Tibial nerve (tissue), 4 donors: Measurements from ENCODE around the gene PSME3IP1. TPM values are rescaled to one million over a fixed set of nuclear protein-coding genes. Genes with fewer than 3 reads are reported as not detected.

ENCODE experiments used
- DNase-seq, 2 donors: peaks; one replicate each; pipeline ENCODE4 v3.0.0-alpha.2; 2019; ENCODE audit warnings: low spot score in 2 of 2
- H3K27ac ChIP-seq, 4 donors: fragments of 200-600 bp; sonication (generic) in 3 of 4; one replicate each; pipeline ENCODE4 v1.5.1; 2017 to 2019; ENCODE audit warnings: mild to moderate bottlenecking in 1 of 4
- H3K27me3 ChIP-seq, 2 donors: fragments of 200-600 bp; sonication (generic) in 1 of 2; one replicate each; pipeline versions ENCODE4 v1.5.1 to v1.6.0; 2017 to 2019
- H3K36me3 ChIP-seq, 3 donors: fragments of 200-600 bp; sonication (generic); one replicate each; pipeline ENCODE4 v1.5.1; 2018 to 2019
- H3K4me1 ChIP-seq, 4 donors: fragments of 200-600 bp; sonication (generic) in 3 of 4; one replicate each; pipeline ENCODE4 v1.5.1; 2017 to 2019
- H3K4me3 ChIP-seq, 4 donors: fragments of 200-600 bp; sonication (generic) in 3 of 4; one replicate each; pipeline ENCODE4 v1.5.1; 2017 to 2019; ENCODE audit warnings: mild to moderate bottlenecking in 1 of 4, moderate library complexity in 1 of 4
- H3K9me3 ChIP-seq, 4 donors: fragments of 200-600 bp; sonication (generic) in 3 of 4; one replicate each; pipeline ENCODE4 v1.5.1; 2017 to 2019
- CTCF ChIP-seq, 5 experiments: fragments of 200-600 bp in 3 of 5; fragments of 450-650 bp in 2 of 5; sonication (generic) in 3 of 5; IDR thresholded peaks; one replicate each; pipeline ENCODE4 v1.5.1; 2016 to 2019; ENCODE audit warnings: antibody characterized with exemption in 5 of 5, mild to moderate bottlenecking in 3 of 5, moderate library complexity in 2 of 5
- EP300 ChIP-seq, 2 donors: sonication (generic); formaldehyde crosslinking; IDR thresholded peaks; one replicate each; pipeline ENCODE4 v1.6.1; 2017; ENCODE audit warnings: antibody characterized with exemption in 2 of 2, mild to moderate bottlenecking in 1 of 2
- POLR2A ChIP-seq, 2 donors: fragments of 450-650 bp; IDR thresholded peaks; one replicate each; pipeline ENCODE4 v1.6.1; 2017; ENCODE audit warnings: antibody characterized with exemption in 2 of 2, mild to moderate bottlenecking in 2 of 2, moderate library complexity in 2 of 2
- WGBS, 2 donors: methylation state at CpG; one replicate each; pipeline ENCODE4 v1.1.5; 2018; 5-methylcytosine and 5-hydroxymethylcytosine counted together
- total RNA-seq, 4 donors: library from RNA; depleted of rRNA; stranded (reverse); fragments of >200 nt; gene quantifications; one replicate each; pipeline ENCODE4 v1.1.0, GENCODE V29; 2016

Gene PSME3IP1
- total RNA-seq, 4 donors from 2014 or later = 58.4 to 100 (median 69.7) TPM

DNA sequence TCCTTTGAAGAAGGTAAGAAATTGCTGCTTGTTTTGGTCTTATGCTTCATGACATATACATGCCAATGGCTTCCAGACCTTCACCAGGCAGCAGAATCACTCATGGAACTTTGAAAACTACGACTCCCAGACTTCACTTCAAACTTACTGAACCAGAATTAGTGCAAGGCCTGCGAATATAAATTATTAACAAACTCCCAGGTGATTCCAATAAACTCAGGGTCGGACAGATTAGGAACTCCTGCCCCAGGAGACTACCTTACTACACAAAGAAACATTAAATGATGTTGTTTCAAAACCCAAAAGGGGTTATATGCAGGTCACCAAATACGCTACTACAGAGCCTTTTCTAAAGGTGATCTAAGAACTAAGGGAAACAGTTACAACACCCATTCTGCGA lies 20.4 kb downstream of the PSME3IP1 start:
- H3K4me1 ChIP-seq = peaks cover 0 to 36% (median 5%) of the 10 kb centered on the region in 4 donors
- 73 to 79% methylated on average over 5 of the region's 5 CpGs for WGBS, 2 donors
- no peak for DNase-seq
- no peak for TF ChIP-seq EP300 (IDR thresholded peaks at IDR 0.05)
- no peak for TF ChIP-seq CTCF (IDR thresholded peaks at IDR 0.05)
- no peak for TF ChIP-seq POLR2A (IDR thresholded peaks at IDR 0.05)
- no peaks in the 10 kb centered on the region for H3K27me3 ChIP-seq
- H3K27ac ChIP-seq = no peak overlapping the region
- H3K9me3 ChIP-seq = no peaks in the 10 kb centered on the region
- H3K36me3 ChIP-seq = peaks cover 0 to 62% (median 0%) of the 10 kb centered on the region in 3 donors
- no peak overlapping the region for H3K4me3 ChIP-seq

DNA sequence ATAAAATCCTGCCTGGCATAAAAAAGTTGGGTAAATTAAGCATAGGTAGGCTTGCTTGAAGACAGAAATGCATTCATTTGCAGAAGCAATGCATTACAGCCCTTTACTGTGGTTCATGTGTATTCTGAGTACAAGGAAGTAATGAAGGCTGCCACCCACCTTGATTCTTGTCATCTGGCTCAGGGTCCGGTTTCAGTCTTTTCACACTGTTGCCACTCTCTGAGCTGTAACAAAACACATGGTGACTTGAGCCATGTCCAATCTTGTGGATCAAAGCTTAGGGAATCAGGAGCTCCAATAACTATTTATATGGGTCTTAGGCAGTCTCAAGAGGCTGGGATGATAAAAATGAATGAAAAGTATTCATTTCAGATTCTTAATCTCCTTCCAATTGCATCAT lies 22.0 kb downstream of the PSME3IP1 start:
- Histone ChIP-seq H3K27me3 (no peaks in the 10 kb centered on the region), H3K36me3 (peaks cover 0 to 62% (median 0%) of the 10 kb centered on the region in 3 donors), H3K27ac (no peak overlapping the region), H3K9me3 (no peaks in the 10 kb centered on the region), H3K4me3 (no peak overlapping the region), H3K4me1 (peaks cover 0 to 36% (median 5%) of the 10 kb centered on the region in 4 donors)
- no peak for TF ChIP-seq CTCF (IDR thresholded peaks at IDR 0.05)
- TF ChIP-seq EP300 (IDR thresholded peaks at IDR 0.05) = no peak
- no peak for TF ChIP-seq POLR2A (IDR thresholded peaks at IDR 0.05)
- DNase-seq = no peak
- 48 to 62% methylated on average over 1 of the region's 1 CpG for WGBS, 2 donors

DNA sequence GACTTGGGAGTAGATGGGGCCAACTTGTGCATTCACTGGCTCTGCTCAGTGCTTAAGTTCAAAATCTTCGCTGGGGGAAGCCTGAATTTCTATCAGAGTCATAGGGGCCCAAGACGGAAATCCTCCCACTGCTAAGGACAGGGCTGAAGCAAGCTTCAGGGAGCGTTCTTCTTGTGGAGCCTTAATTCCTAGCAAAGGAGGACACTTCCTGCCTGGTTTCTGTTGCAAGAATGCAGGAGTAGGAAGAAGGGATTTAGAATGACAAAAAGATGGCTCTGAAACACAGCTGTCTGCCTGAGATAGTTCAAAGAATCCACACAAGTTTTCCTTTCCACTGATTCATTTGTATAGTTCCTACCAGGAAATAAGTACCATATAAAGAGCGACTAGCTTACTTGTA lies 26.4 kb downstream of the PSME3IP1 start:
- H3K4me1 ChIP-seq = peaks cover 0 to 3% (median 0%) of the 10 kb centered on the region in 4 donors
- DNase-seq = no peak
- H3K27me3 ChIP-seq = no peaks in the 10 kb centered on the region
- no peak overlapping the region for H3K27ac ChIP-seq
- TF ChIP-seq EP300 (IDR thresholded peaks at IDR 0.05) (no peak), POLR2A (IDR thresholded peaks at IDR 0.05) (no peak), CTCF (IDR thresholded peaks at IDR 0.05) (no peak)
- H3K9me3 ChIP-seq = no peaks in the 10 kb centered on the region
- peaks cover 0 to 84% (median 7%) of the 10 kb centered on the region in 3 donors for H3K36me3 ChIP-seq
- 80 to 84% methylated on average over 4 of the region's 4 CpGs for WGBS, 2 donors
- no peak overlapping the region for H3K4me3 ChIP-seq

- peaks cover 0 to 84% (median 19%) of the 10 kb centered on the region in 3 donors for H3K36me3 ChIP-seq
These were observed 28.3 kb downstream of the PSME3IP1 start for GRCh38 chr16:57157533-57157932.

GRCh38 chr16:57156351-57156703 lies 29.5 kb downstream of the PSME3IP1 start:
- TF ChIP-seq EP300 (IDR thresholded peaks at IDR 0.05) (no peak), CTCF (IDR thresholded peaks at IDR 0.05) (no peak), POLR2A (IDR thresholded peaks at IDR 0.05) (no peak)
- Histone ChIP-seq H3K4me1 (peaks cover 0 to 3% (median 0%) of the 10 kb centered on the region in 4 donors), H3K27me3 (no peaks in the 10 kb centered on the region), H3K9me3 (no peaks in the 10 kb centered on the region), H3K4me3 (no peak overlapping the region), H3K36me3 (peaks cover 0 to 78% (median 19%) of the 10 kb centered on the region in 3 donors), H3K27ac (no peak overlapping the region)
- DNase-seq = no peak
- WGBS, 2 donors = 71 to 86% methylated on average over 4 of the region's 4 CpGs

More at GRCh38 chr16:57157533-57157932, 28.3 kb downstream of the PSME3IP1 start:
- H3K4me3 ChIP-seq = no peak overlapping the region
- no peak overlapping the region for H3K27ac ChIP-seq
- WGBS, 2 donors = 93 to 100% methylated on average over 1 of the region's 1 CpG
- H3K4me1 ChIP-seq = peaks cover 0 to 3% (median 0%) of the 10 kb centered on the region in 4 donors
- no peaks in the 10 kb centered on the region for H3K9me3 ChIP-seq
- no peak for DNase-seq
- H3K27me3 ChIP-seq = no peaks in the 10 kb centered on the region
- TF ChIP-seq EP300 (IDR thresholded peaks at IDR 0.05) (no peak), CTCF (IDR thresholded peaks at IDR 0.05) (no peak), POLR2A (IDR thresholded peaks at IDR 0.05) (no peak)
